ENCODE results near the gene RRAS2. TPM values are rescaled to one million over a fixed set of nuclear protein-coding genes. Genes with fewer than 3 reads are reported as not detected.
A peak's percentile ranks its signal among the peaks of the same experiment; 100 is the strongest.
"Not testable (repeated sequence)": the region's sequence is repeated elsewhere in the genome, so short reads cannot be mapped to it uniquely, and the experiment has no call there.

RRAS2 gene
- total RNA-seq, 1 donor from 2014 or later: 28.1 TPM

DNA sequence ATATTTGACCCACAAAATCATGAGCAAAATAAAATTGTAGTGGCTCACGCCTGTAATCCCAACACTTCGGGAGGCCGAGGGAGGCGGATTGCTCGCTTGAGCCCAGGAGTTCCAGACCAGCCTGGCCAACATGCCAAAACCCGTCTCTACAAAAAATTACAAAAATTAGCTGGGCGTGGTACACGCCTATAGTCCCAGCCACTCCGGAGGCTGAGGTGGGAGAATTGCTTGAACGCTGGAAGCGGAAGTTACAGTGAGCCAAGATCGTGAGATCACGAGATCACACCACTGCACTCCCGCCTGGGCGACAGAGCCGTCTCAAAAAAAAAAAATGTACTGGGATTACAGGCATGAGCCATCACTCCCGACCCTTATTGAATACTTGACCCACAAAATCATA is 2.0 kb upstream of the RRAS2 start:
- TF ChIP-seq, protein P1, sequence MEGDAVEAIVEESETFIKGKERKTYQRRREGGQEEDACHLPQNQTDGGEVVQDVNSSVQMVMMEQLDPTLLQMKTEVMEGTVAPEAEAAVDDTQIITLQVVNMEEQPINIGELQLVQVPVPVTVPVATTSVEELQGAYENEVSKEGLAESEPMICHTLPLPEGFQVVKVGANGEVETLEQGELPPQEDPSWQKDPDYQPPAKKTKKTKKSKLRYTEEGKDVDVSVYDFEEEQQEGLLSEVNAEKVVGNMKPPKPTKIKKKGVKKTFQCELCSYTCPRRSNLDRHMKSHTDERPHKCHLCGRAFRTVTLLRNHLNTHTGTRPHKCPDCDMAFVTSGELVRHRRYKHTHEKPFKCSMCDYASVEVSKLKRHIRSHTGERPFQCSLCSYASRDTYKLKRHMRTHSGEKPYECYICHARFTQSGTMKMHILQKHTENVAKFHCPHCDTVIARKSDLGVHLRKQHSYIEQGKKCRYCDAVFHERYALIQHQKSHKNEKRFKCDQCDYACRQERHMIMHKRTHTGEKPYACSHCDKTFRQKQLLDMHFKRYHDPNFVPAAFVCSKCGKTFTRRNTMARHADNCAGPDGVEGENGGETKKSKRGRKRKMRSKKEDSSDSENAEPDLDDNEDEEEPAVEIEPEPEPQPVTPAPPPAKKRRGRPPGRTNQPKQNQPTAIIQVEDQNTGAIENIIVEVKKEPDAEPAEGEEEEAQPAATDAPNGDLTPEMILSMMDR (IDR thresholded peaks at IDR 0.05): no peak
- Histone ChIP-seq H3K9me3 (no peaks in the 10 kb centered on the region), H3K36me3 (no peaks in the 10 kb centered on the region), H3K27me3 (no peaks in the 10 kb centered on the region), H3K4me1 (peaks cover 0 to 4% of the 10 kb centered on the region in 2 donors), H3K27ac (no peak overlapping the region), H3K4me3 (no peak overlapping the region)
- DNase-seq (ENCODE audit: low spot score in 2 of 2): no peak
- intact Hi-C loops (cut with DNase I): no loop called here

DNA sequence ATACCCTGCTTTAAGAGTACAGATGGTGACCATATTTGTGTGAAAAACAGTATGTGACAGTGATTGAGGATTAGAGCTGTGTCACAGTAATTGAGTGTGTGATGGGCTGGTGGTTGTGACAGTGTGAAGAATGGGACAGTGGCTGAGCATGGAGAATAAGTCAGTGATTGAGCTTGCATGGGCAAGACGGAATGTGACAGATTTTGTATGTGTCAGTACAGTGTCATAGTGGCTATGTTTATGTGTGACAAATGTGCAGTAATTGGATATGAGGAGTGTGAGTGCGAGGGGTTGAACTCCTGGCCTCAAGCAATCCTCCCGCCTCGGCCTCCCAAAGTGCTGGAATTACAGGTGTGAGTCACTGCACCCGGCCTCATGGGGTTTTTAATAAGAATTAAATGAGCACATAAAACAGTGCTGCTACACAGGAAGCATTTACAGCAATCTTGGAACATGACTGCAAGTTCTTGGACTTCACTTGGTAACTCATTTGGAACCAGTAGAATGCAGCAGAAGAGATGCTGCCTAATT is 583 bp upstream of the RRAS2 start:
- Histone ChIP-seq H3K9me3 (no peaks in the 10 kb centered on the region), H3K27me3 (no peaks in the 10 kb centered on the region), H3K36me3 (no peaks in the 10 kb centered on the region), H3K27ac (peak overlapping the region; percentile 79 to 80), H3K4me3 (peak overlapping the region; percentile 79 to 100), H3K4me1 (peaks cover 0 to 3% of the 10 kb centered on the region in 2 donors)
- intact Hi-C loops (cut with DNase I): loop anchor here (1.0 to 2.0 kb wide), 3 partner anchors 59 to 95 kb away; no protein-coding TSS in a partner anchor
- no peak for DNase-seq (ENCODE audit: low spot score in 2 of 2)
- TF ChIP-seq, protein P1 (IDR thresholded peaks at IDR 0.05): no peak

DNA sequence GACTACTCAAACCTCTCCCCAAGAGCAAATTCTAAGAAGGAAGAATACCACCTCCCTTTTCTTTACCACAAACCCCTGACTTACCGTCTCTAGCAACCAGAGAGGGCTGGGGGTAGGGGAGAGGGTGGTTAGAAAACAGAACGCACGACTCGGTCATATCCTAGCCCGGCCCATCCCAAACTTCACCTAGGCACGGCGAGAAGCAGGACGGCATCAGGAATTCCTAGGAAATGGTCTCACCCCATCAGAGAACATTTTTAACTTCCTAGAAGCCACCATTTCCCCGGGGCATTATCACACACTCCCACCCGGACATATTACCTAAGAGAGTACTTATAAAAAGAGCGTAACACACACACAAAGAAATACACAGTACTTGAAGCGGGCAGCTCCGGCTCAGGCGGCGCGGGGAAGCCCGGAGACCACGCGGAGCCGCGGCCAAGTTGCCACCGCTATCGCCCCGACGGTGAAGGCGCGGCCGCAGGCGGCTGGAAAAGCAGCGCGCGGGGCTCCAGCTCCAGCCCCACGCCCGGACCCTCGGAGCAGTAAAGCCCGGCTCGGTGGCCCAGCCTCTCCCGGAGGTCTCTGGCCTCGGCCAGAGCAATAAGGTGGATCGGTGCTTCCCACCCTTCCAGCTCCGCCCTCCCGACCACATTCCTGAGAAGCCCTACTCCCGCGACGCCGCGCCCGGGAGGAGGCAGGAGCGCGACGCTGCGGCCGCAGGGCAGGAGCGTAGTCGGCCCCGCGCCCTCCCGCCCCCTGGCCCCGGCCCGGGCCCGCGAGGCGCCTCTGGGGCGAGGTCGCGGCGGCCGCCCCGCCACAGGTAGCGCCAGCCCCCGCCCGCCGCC is 878 bp downstream of the RRAS2 start:
- Histone ChIP-seq H3K27me3 (no peaks in the 10 kb centered on the region), H3K36me3 (no peaks in the 10 kb centered on the region), H3K4me3 (peak overlapping the region; percentile 79 to 100), H3K4me1 (peaks cover 0 to 3% of the 10 kb centered on the region in 2 donors), H3K9me3 (no peaks in the 10 kb centered on the region), H3K27ac (peak overlapping the region; percentile 79 to 80)
- intact Hi-C loops (cut with DNase I): loop anchor here (1.0 to 2.0 kb wide), 3 partner anchors 23 to 97 kb away; no protein-coding TSS in a partner anchor
- peak in 1 of 2 donors; percentile 72 for DNase-seq (ENCODE audit: low spot score in 2 of 2)
- TF ChIP-seq, protein P1 (IDR thresholded peaks at IDR 0.05): no peak

DNA sequence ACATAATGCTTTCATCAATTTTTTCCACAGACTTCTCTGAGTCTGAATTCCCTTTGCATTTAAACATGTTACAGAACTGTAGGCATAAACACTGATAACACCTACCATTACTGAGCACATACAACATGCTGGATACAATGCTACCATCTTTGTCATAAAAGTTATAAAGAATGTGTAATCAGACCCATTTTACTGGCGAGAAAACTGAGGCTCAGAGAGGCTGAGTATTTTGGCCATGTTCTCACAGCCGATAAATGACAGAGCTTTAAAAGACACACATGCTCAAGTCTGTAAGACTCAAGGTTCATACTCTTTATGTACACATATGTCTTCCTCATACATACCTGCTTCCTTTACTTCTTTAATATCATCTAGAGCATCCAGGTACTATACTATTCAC is 2.6 kb downstream of the RRAS2 start:
- TF ChIP-seq, protein P1 (IDR thresholded peaks at IDR 0.05): no peak
- Histone ChIP-seq H3K27me3 (no peaks in the 10 kb centered on the region), H3K4me3 (no peak overlapping the region), H3K27ac (no peak overlapping the region), H3K9me3 (no peaks in the 10 kb centered on the region), H3K4me1 (peaks cover 0 to 5% of the 10 kb centered on the region in 2 donors), H3K36me3 (no peaks in the 10 kb centered on the region)
- DNase-seq (ENCODE audit: low spot score in 2 of 2): no peak
- intact Hi-C loops (cut with DNase I): no loop called here

GRCh38 chr11:14354604-14355003 is 4.4 kb downstream of the RRAS2 start:
- H3K27ac ChIP-seq; H3K27me3 ChIP-seq; H3K4me1 ChIP-seq; DNase-seq (ENCODE audit: low spot score in 2 of 2); H3K9me3 ChIP-seq; H3K4me3 ChIP-seq; H3K36me3 ChIP-seq; intact Hi-C loops (cut with DNase I): not testable (repeated sequence)

GRCh38 chr11:14350716-14351238 is 8.2 kb downstream of the RRAS2 start:
- no peak overlapping the region for H3K4me3 ChIP-seq
- H3K4me1 ChIP-seq: peaks cover 0 to 2% of the 10 kb centered on the region in 2 donors
- intact Hi-C loops (cut with DNase I): no loop called here
- TF ChIP-seq, protein P1 (IDR thresholded peaks at IDR 0.05): no peak
- H3K36me3 ChIP-seq: no peaks in the 10 kb centered on the region
- no peak overlapping the region for H3K27ac ChIP-seq
- H3K9me3 ChIP-seq: peaks cover 0 to 11% of the 10 kb centered on the region in 2 donors
- no peaks in the 10 kb centered on the region for H3K27me3 ChIP-seq
- no peak for DNase-seq (ENCODE audit: low spot score in 2 of 2)

Data from ascending aorta (tissue), 2 donors.